Smooth muscle cell (in vitro differentiated cells): ENCODE results near the gene IGSF3. TPM values are rescaled to one million over a fixed set of nuclear protein-coding genes. Genes with fewer than 3 reads are reported as not detected.
"Not testable (repeated sequence)": the region's sequence is repeated elsewhere in the genome, so short reads cannot be mapped to it uniquely, and the experiment has no call there.

ENCODE experiments used
- DNase-seq: peaks from one replicate; lab custom pipeline; 2025; ENCODE audit not compliant: unreplicated experiment; lab: John Stamatoyannopoulos, UW
- H2AFZ ChIP-seq: fragments of 200-600 bp; sonication (generic); 2 replicates; pipeline ENCODE4 v1.6.0; 2016; ENCODE audit warnings: antibody characterized with exemption, low read depth, mild to moderate bottlenecking
- H3F3A ChIP-seq: fragments of 200-600 bp; sonication (generic); 2 replicates; pipeline ENCODE4 v1.6.0; 2017; ENCODE audit warnings: antibody characterized with exemption, low read depth
- H3K27ac ChIP-seq: fragments of 200-600 bp; sonication (generic); 2 replicates; pipeline ENCODE4 v1.5.1; 2016; ENCODE audit warnings: low read depth, mild to moderate bottlenecking
- H3K27me3 ChIP-seq: fragments of 200-600 bp; sonication (generic); 2 replicates; pipeline ENCODE4 v1.6.1; 2016; ENCODE audit warnings: low read depth, mild to moderate bottlenecking
- H3K36me3 ChIP-seq: fragments of 200-600 bp; sonication (generic); 2 replicates; pipeline ENCODE4 v1.5.1; 2016; ENCODE audit warnings: low read depth
- H3K4me1 ChIP-seq: fragments of 200-600 bp; sonication (generic); 2 replicates; pipeline ENCODE4 v1.5.1; 2016; ENCODE audit warnings: low read depth
- H3K4me2 ChIP-seq: fragments of 200-600 bp; sonication (generic); 2 replicates; pipeline ENCODE4 v1.6.0; 2016; ENCODE audit warnings: mild to moderate bottlenecking
- H3K4me3 ChIP-seq: fragments of 200-600 bp; sonication (generic); 2 replicates; pipeline ENCODE4 v1.5.1; 2016; ENCODE audit warnings: mild to moderate bottlenecking
- H3K79me2 ChIP-seq: fragments of 200-600 bp; sonication (generic); 2 replicates; pipeline ENCODE4 v1.6.0; 2016; ENCODE audit warnings: low read depth, mild to moderate bottlenecking
- H3K9ac ChIP-seq: fragments of 200-600 bp; sonication (generic); 2 replicates; pipeline ENCODE4 v1.6.0; 2016; ENCODE audit warnings: low read depth
- H3K9me3 ChIP-seq: fragments of 200-600 bp; sonication (generic); replicated peaks from 2 replicates; pipeline ENCODE4 v1.5.1; 2016; ENCODE audit warnings: low read depth
- H4K20me1 ChIP-seq: fragments of 200-600 bp; sonication (generic); 2 replicates; pipeline ENCODE4 v1.6.0; 2016; ENCODE audit warnings: low read depth
- CTCF ChIP-seq: fragments of 200-600 bp; sonication (generic); IDR thresholded peaks from 2 replicates; pipeline ENCODE4 v1.5.1; 2017; ENCODE audit warnings: borderline replicate concordance, mild to moderate bottlenecking, antibody characterized with exemption; ENCODE audit not compliant: insufficient read depth, poor library complexity, severe bottlenecking
- WGBS: methylation state at CpG from one replicate; pipeline ENCODE4 v1.1.7; 2016; ENCODE audit warnings: low lambda C conversion rate; 5-methylcytosine and 5-hydroxymethylcytosine counted together
- polyA plus RNA-seq: library from polyadenylated mRNA; unstranded; fragments of >200 nt; fragmentation: Nextera tagmentation; extraction: Ambion mirVana; gene quantifications from 2 replicates; pipeline ENCODE4 v1.2.1, GENCODE V29; 2016
- total RNA-seq: library from RNA; depleted of rRNA; stranded (reverse); fragments of >200 nt; gene quantifications from 2 replicates; pipeline ENCODE4 v1.2.3, GENCODE V29; 2014

IGSF3 gene
- total and polyA plus RNA-seq, 2 experiments from 2014 or later: 11.9 to 28.4 TPM

GRCh38 chr1:116664366-116664977 is 3.1 kb downstream of the IGSF3 start:
- no peak for DNase-seq
- Histone ChIP-seq H2AFZ (no peak overlapping the region), H3K36me3 (no peaks in the 10 kb centered on the region), H3K79me2 (peaks cover 35% of the 10 kb centered on the region), H3F3A (peaks cover 6% of the 10 kb centered on the region), H3K4me3 (no peak overlapping the region), H3K4me1 (peaks cover 9% of the 10 kb centered on the region), H3K27ac (no peak overlapping the region), H3K4me2 (no peak overlapping the region), H3K9me3 (no peaks in the 10 kb centered on the region), H3K27me3 (no peaks in the 10 kb centered on the region), H3K9ac (no peak overlapping the region), H4K20me1 (no peaks in the 10 kb centered on the region)
- 86% methylated on average over 5 of the region's 5 CpGs for WGBS
- no peak for TF ChIP-seq CTCF

GRCh38 chr1:116663821-116664220 is 3.7 kb downstream of the IGSF3 start:
- Histone ChIP-seq H4K20me1 (no peaks in the 10 kb centered on the region), H3K9me3 (no peaks in the 10 kb centered on the region), H3K9ac (no peak overlapping the region), H3K27me3 (no peaks in the 10 kb centered on the region), H3K27ac (no peak overlapping the region), H3K79me2 (peaks cover 35% of the 10 kb centered on the region), H3K4me2 (no peak overlapping the region), H3K36me3 (no peaks in the 10 kb centered on the region), H3K4me1 (peaks cover 9% of the 10 kb centered on the region), H3K4me3 (no peak overlapping the region), H3F3A (peaks cover 6% of the 10 kb centered on the region), H2AFZ (no peak overlapping the region)
- 97% methylated on average over 2 of the region's 2 CpGs for WGBS
- no peak for DNase-seq
- TF ChIP-seq CTCF: no peak

- no peak overlapping the region for H3K4me2 ChIP-seq
- no peak overlapping the region for H3K9ac ChIP-seq
- no peak for DNase-seq
- H3K9me3 ChIP-seq: no peaks in the 10 kb centered on the region
- H4K20me1 ChIP-seq: no peaks in the 10 kb centered on the region
- peaks cover 5% of the 10 kb centered on the region for H3K4me1 ChIP-seq
- H3K36me3 ChIP-seq: no peaks in the 10 kb centered on the region
- no peak overlapping the region for H2AFZ ChIP-seq
- TF ChIP-seq CTCF: no peak
- H3K27ac ChIP-seq: no peak overlapping the region
- peaks cover 44% of the 10 kb centered on the region for H3K79me2 ChIP-seq
- H3K4me3 ChIP-seq: no peak overlapping the region
- H3F3A ChIP-seq: peaks cover under 1% of the 10 kb centered on the region
- H3K27me3 ChIP-seq: no peaks in the 10 kb centered on the region
- WGBS: 100% methylated on average over 1 of the region's 1 CpG
These were observed 5.9 kb downstream of the IGSF3 start for GRCh38 chr1:116661633-116662032.

- DNase-seq, H4K20me1 ChIP-seq, H3K9me3 ChIP-seq, H3F3A ChIP-seq, H3K9ac ChIP-seq, H3K27ac ChIP-seq, H3K4me2 ChIP-seq, H3K4me1 ChIP-seq, H2AFZ ChIP-seq, H3K27me3 ChIP-seq, H3K36me3 ChIP-seq, H3K4me3 ChIP-seq: not testable (repeated sequence)
- WGBS: 68% methylated on average over 5 of the region's 5 CpGs
- H3K79me2 ChIP-seq: peaks cover 36% of the 10 kb centered on the region
These were observed 8.9 kb downstream of the IGSF3 start for GRCh38 chr1:116658645-116659044.

GRCh38 chr1:116657836-116658235 is 9.7 kb downstream of the IGSF3 start:
- H3K27ac ChIP-seq, H3K36me3 ChIP-seq, H4K20me1 ChIP-seq, H3F3A ChIP-seq, H3K4me3 ChIP-seq, H3K4me1 ChIP-seq, H3K9me3 ChIP-seq, H3K4me2 ChIP-seq, H2AFZ ChIP-seq, H3K9ac ChIP-seq, DNase-seq, H3K27me3 ChIP-seq: not testable (repeated sequence)
- WGBS: 85% methylated on average over 5 of the region's 6 CpGs
- H3K79me2 ChIP-seq: peaks cover 30% of the 10 kb centered on the region
